ACC112 (cell line): ENCODE measurements around the gene MCF2L.

ENCODE experiments used
- H2AFZ ChIP-seq: fragments of 200-600 bp; sonication (generic); one replicate; pipeline ENCODE4 v1.6.0; 2017; ENCODE audit warnings: antibody characterized with exemption, low read length; ENCODE audit not compliant: unreplicated experiment
- H3K27ac ChIP-seq: fragments of 200-600 bp; sonication (generic); 2 replicates; pipeline ENCODE4 v1.5.1; 2014; ENCODE audit warnings: low read depth, mild to moderate bottlenecking, antibody characterized with exemption, low read length, moderate library complexity
- H3K27me3 ChIP-seq: fragments of 200-600 bp; sonication (generic); 2 replicates; pipeline ENCODE4 v1.6.1; 2014; ENCODE audit warnings: mild to moderate bottlenecking, antibody characterized with exemption, low read length, moderate library complexity, mixed read lengths; ENCODE audit not compliant: insufficient read depth
- H3K36me3 ChIP-seq: fragments of 200-600 bp; sonication (generic); 2 replicates; pipeline ENCODE4 v1.6.1; 2016; ENCODE audit warnings: mild to moderate bottlenecking, antibody characterized with exemption, low read length, moderate library complexity, mixed read lengths; ENCODE audit not compliant: insufficient read depth
- H3K4me1 ChIP-seq: fragments of 200-600 bp; sonication (generic); one replicate; pipeline ENCODE4 v1.6.1; 2016; ENCODE audit warnings: low read length, mixed read lengths; ENCODE audit not compliant: insufficient read depth, unreplicated experiment, control insufficient read depth
- H3K4me3 ChIP-seq: fragments of 200-600 bp; sonication (generic); 2 replicates; pipeline ENCODE4 v1.5.1; 2014; ENCODE audit warnings: mild to moderate bottlenecking, low read depth, low read length
- H3K79me2 ChIP-seq: fragments of 200-600 bp; sonication (generic); one replicate; pipeline ENCODE4 v1.6.0; 2016; ENCODE audit warnings: low read length; ENCODE audit not compliant: control insufficient read depth, unreplicated experiment, insufficient read depth

MCF2L gene

GRCh38 chr13:113040031-113040430 lies 71.0 kb downstream of the MCF2L start:
- Histone ChIP-seq H3K4me3 (no peak overlapping the region), H3K4me1 (no peaks in the 10 kb centered on the region), H3K79me2 (no peaks in the 10 kb centered on the region), H3K36me3 (no peaks in the 10 kb centered on the region), H3K27ac (no peak overlapping the region), H3K27me3 (peaks cover 54% of the 10 kb centered on the region), H2AFZ (no peak overlapping the region)

- Histone ChIP-seq H3K4me3 (no peak overlapping the region), H3K79me2 (no peaks in the 10 kb centered on the region), H3K36me3 (no peaks in the 10 kb centered on the region), H3K27ac (no peak overlapping the region), H3K27me3 (peaks cover 61% of the 10 kb centered on the region), H2AFZ (no peak overlapping the region), H3K4me1 (no peaks in the 10 kb centered on the region)
These were observed 71.7 kb downstream of the MCF2L start for GRCh38 chr13:113040597-113041292.

- Histone ChIP-seq H2AFZ (no peak overlapping the region), H3K4me3 (no peak overlapping the region), H3K36me3 (no peaks in the 10 kb centered on the region), H3K27ac (no peak overlapping the region), H3K4me1 (no peaks in the 10 kb centered on the region), H3K79me2 (no peaks in the 10 kb centered on the region), H3K27me3 (peaks cover 66% of the 10 kb centered on the region)
These were observed 72.3 kb downstream of the MCF2L start for GRCh38 chr13:113041293-113041690.

GRCh38 chr13:113041896-113042295 lies 72.9 kb downstream of the MCF2L start:
- H3K36me3 ChIP-seq: no peaks in the 10 kb centered on the region
- H2AFZ ChIP-seq: no peak overlapping the region

GRCh38 chr13:113042456-113042855 lies 73.4 kb downstream of the MCF2L start:
- H3K36me3 ChIP-seq: no peaks in the 10 kb centered on the region
- H3K4me1 ChIP-seq: no peaks in the 10 kb centered on the region
- H3K4me3 ChIP-seq: no peak overlapping the region
- H3K27me3 ChIP-seq: peaks cover 74% of the 10 kb centered on the region
- H3K27ac ChIP-seq: no peak overlapping the region
- H3K79me2 ChIP-seq: no peaks in the 10 kb centered on the region
- no peak overlapping the region for H2AFZ ChIP-seq

More at GRCh38 chr13:113041896-113042295, 72.9 kb downstream of the MCF2L start:
- Histone ChIP-seq H3K79me2 (no peaks in the 10 kb centered on the region), H3K27ac (no peak overlapping the region), H3K4me3 (no peak overlapping the region), H3K27me3 (peaks cover 71% of the 10 kb centered on the region), H3K4me1 (no peaks in the 10 kb centered on the region)

GRCh38 chr13:113043001-113043630 lies 74.1 kb downstream of the MCF2L start:
- Histone ChIP-seq H2AFZ (no peak overlapping the region), H3K4me1 (no peaks in the 10 kb centered on the region), H3K27ac (no peak overlapping the region), H3K36me3 (no peaks in the 10 kb centered on the region), H3K27me3 (peaks cover 75% of the 10 kb centered on the region), H3K4me3 (no peak overlapping the region), H3K79me2 (no peaks in the 10 kb centered on the region)

GRCh38 chr13:113043931-113044330 lies 74.9 kb downstream of the MCF2L start:
- Histone ChIP-seq H3K4me1 (no peaks in the 10 kb centered on the region), H3K36me3 (no peaks in the 10 kb centered on the region), H3K79me2 (no peaks in the 10 kb centered on the region), H3K27ac (no peak overlapping the region), H2AFZ (no peak overlapping the region), H3K27me3 (peaks cover 79% of the 10 kb centered on the region), H3K4me3 (no peak overlapping the region)

GRCh38 chr13:113044391-113045114 lies 75.5 kb downstream of the MCF2L start:
- no peaks in the 10 kb centered on the region for H3K36me3 ChIP-seq
- no peaks in the 10 kb centered on the region for H3K79me2 ChIP-seq
- H3K4me3 ChIP-seq: no peak overlapping the region
- peaks cover 79% of the 10 kb centered on the region for H3K27me3 ChIP-seq
- no peak overlapping the region for H2AFZ ChIP-seq
- H3K27ac ChIP-seq: no peak overlapping the region
- no peaks in the 10 kb centered on the region for H3K4me1 ChIP-seq

- peaks cover 80% of the 10 kb centered on the region for H3K27me3 ChIP-seq
These were observed 76.5 kb downstream of the MCF2L start for GRCh38 chr13:113045251-113046127.

GRCh38 chr13:113046128-113046882 lies 77.3 kb downstream of the MCF2L start:
- H3K27ac ChIP-seq: no peak overlapping the region
- H3K4me3 ChIP-seq: no peak overlapping the region
- H3K79me2 ChIP-seq: no peaks in the 10 kb centered on the region
- H3K27me3 ChIP-seq: peaks cover 81% of the 10 kb centered on the region
- H3K4me1 ChIP-seq: no peaks in the 10 kb centered on the region
- H3K36me3 ChIP-seq: no peaks in the 10 kb centered on the region
- no peak overlapping the region for H2AFZ ChIP-seq

More at GRCh38 chr13:113045251-113046127, 76.5 kb downstream of the MCF2L start:
- no peak overlapping the region for H3K27ac ChIP-seq
- no peaks in the 10 kb centered on the region for H3K36me3 ChIP-seq
- no peak overlapping the region for H3K4me3 ChIP-seq
- no peak overlapping the region for H2AFZ ChIP-seq
- H3K4me1 ChIP-seq: no peaks in the 10 kb centered on the region
- H3K79me2 ChIP-seq: no peaks in the 10 kb centered on the region
